Ovary (tissue), 9 donors: ENCODE results near the gene RPSA. TPM values are rescaled to one million over a fixed set of nuclear protein-coding genes. Genes with fewer than 3 reads are reported as not detected.

Experiments
- DNase-seq, 5 donors: peaks; one replicate each; pipeline ENCODE4 v3.0.0-alpha.2; 2019 to 2020
- H3K27ac ChIP-seq, 2 donors: fragments of 200-600 bp; one replicate each; pipeline versions ENCODE4 v1.5.1 to v1.8.0; 2019 to 2022
- H3K27me3 ChIP-seq: fragments of 200-600 bp; one replicate; pipeline ENCODE4 v1.8.0; 2022
- H3K36me3 ChIP-seq: fragments of 200-600 bp; sonication (generic); one replicate; pipeline ENCODE4 v1.5.1; 2019
- H3K4me1 ChIP-seq: one replicate; pipeline ENCODE4 v1.8.1; 2013; ENCODE audit warnings: mild to moderate bottlenecking, moderate library complexity; ENCODE audit not compliant: insufficient read depth
- H3K4me3 ChIP-seq: fragments of 200-600 bp; sonication (generic); one replicate; pipeline ENCODE4 v1.5.1; 2017
- H3K9me3 ChIP-seq, 2 donors: fragments of 200-600 bp in 1 of 2; sonication (generic) in 1 of 2; one replicate each; pipeline versions ENCODE4 v1.5.1 to v1.8.1; 2013 to 2019; ENCODE audit warnings: mild to moderate bottlenecking in 1 of 2, moderate library complexity in 1 of 2
- EP300 ChIP-seq: sonication (generic); formaldehyde crosslinking; IDR thresholded peaks from one replicate; pipeline ENCODE4 v1.6.1; 2017; ENCODE audit warnings: antibody characterized with exemption
- POLR2A ChIP-seq: fragments of 450-650 bp; IDR thresholded peaks from one replicate; pipeline ENCODE4 v1.6.1; 2017; ENCODE audit warnings: antibody characterized with exemption, mild to moderate bottlenecking, moderate library complexity
- WGBS, 3 donors: extraction: QIAGEN DNeasy Blood & Tissue Kit in 1 of 3; methylation state at CpG; one replicate each; pipeline versions ENCODE4 v1.1.5 to v1.1.7; 2013 to 2017; 5-methylcytosine and 5-hydroxymethylcytosine counted together
- intact Hi-C, 4 donors: fragments of 100-400 bp; cut with DNase I; formaldehyde crosslinking; loops; one replicate each; pipeline versions ENCODE4 v1.11.0 to v1.15.1; 2022 to 2023
- polyA plus RNA-seq, 2 donors: library from polyadenylated mRNA; stranded (reverse); fragments of 200-250 nt in 1 of 2; fragments of 350-450 nt in 1 of 2; fragmentation: Illumina TruSeq in 1 of 2; extraction: RNeasy Lipid Tissue Mini Kit (QIAGEN cat#74804) in 1 of 2; gene quantifications; one replicate each; pipeline ENCODE4 v1.2.3, GENCODE V29; 2013 to 2014
- total RNA-seq, 7 donors: library from RNA; depleted of rRNA in 2 of 7; stranded (reverse); fragments of >200 nt in 2 of 7; fragmentation: NEBNext Ultra II Directional in 3 of 7; extraction: Animal tissue kit (Norgen Biotek cat#: 25700) in 3 of 7; gene quantifications; one replicate each; pipeline versions ENCODE4 v1.1.0 to v1.2.4, GENCODE V29; 2016 to 2023
- TF ChIP-seq, protein P1 (sequence below), 3 donors: fragments of 450-650 bp in 2 of 3; fragments of 200-600 bp in 1 of 3; IDR thresholded peaks; one replicate each; pipeline versions ENCODE4 v1.5.1 to v1.8.0; 2016 to 2022; ENCODE audit warnings: antibody characterized with exemption in 3 of 3, mild to moderate bottlenecking in 1 of 3
- donor health status: DM: no; HTN: no; CAD: no; lungs with moderate emphysema.
- donor health status: DM: no; HTN: no; CAD: no.
- donor health status: Bipolar disorder and iron deficiency.
- donor health status: DM: yes; HTN: yes; CAD: no.
- donor health status: DM: no; HTN: no; CAD: no.
- donor health status: DM: yes; HTN: yes; CAD: no.

RPSA gene
- total and polyA plus RNA-seq, 9 donors: 1,337 to 2,779 (median 1,695) TPM

DNA sequence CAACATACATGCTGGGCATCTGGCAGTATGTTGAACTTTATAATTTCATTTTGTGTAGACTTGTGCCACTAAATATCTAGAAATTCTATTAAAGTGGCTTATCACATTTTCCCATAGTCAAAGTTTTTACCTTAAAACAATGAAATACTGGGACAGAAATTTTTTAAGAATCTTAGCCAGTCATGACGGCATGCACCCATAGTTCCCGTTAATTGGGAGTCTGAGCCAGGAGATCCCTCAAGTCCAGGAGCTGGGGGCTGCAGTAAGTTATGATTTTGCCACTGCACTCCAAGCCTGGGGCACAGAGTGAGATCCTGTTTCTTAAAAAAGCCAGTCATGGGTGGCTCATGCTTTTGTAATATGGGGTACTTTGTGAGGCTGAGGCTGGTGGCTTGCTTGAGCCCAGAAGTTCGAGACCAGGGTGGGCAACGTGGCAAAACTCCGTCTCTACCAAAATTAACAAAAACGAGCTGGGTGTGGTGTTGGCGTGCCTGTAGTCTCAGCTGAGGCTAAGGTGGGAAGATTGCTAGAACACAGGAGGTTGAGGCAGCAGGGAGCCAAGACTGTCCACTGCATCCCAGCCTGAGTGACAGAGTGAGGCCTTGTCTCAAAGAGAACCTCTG is 3.1 kb downstream of the RPSA start:
- H3K27ac ChIP-seq: no peak overlapping the region

DNA sequence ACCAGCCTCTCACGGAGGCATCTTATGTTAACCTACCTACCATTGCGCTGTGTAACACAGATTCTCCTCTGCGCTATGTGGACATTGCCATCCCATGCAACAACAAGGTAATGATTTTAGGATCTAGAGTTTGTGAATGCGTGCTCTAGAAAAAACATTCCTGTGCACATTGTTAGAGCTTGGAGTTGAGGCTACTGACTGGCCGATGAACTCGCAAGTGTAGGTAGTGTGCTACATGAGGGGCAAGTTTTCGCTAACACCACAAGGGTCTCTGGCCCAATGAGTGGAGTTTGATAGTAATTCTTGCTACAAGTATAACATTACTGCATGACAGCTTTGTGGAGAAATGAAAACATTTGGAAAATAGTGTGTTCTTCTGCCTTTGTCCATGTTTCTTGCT is 4.4 kb downstream of the RPSA start:
- Histone ChIP-seq H3K4me1 (peaks cover 2% of the 10 kb centered on the region), H3K4me3 (no peak overlapping the region), H3K27ac (no peak overlapping the region), H3K27me3 (no peaks in the 10 kb centered on the region), H3K9me3 (no peaks in the 10 kb centered on the region), H3K36me3 (no peaks in the 10 kb centered on the region)
- intact Hi-C loops: loop anchor here in 1 of 4 donors (10.0 kb wide), 1 partner anchor 84 kb away; no protein-coding TSS in a partner anchor
- no peak for TF ChIP-seq POLR2A
- no peak for TF ChIP-seq EP300
- TF ChIP-seq, protein P1, sequence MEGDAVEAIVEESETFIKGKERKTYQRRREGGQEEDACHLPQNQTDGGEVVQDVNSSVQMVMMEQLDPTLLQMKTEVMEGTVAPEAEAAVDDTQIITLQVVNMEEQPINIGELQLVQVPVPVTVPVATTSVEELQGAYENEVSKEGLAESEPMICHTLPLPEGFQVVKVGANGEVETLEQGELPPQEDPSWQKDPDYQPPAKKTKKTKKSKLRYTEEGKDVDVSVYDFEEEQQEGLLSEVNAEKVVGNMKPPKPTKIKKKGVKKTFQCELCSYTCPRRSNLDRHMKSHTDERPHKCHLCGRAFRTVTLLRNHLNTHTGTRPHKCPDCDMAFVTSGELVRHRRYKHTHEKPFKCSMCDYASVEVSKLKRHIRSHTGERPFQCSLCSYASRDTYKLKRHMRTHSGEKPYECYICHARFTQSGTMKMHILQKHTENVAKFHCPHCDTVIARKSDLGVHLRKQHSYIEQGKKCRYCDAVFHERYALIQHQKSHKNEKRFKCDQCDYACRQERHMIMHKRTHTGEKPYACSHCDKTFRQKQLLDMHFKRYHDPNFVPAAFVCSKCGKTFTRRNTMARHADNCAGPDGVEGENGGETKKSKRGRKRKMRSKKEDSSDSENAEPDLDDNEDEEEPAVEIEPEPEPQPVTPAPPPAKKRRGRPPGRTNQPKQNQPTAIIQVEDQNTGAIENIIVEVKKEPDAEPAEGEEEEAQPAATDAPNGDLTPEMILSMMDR (IDR thresholded peaks at IDR 0.05): no peak
- DNase-seq: no peak
- WGBS, 3 donors: 89 to 95% (median 92%) methylated on average over 6 to 7 of the region's 7 CpGs

More for the DNA sequence above, 3.1 kb downstream of the RPSA start:
- H3K4me3 ChIP-seq: no peak overlapping the region
- no peaks in the 10 kb centered on the region for H3K9me3 ChIP-seq
- 54 to 67% (median 64%) methylated on average over 7 of the region's 7 CpGs for WGBS, 3 donors
- TF ChIP-seq EP300 (no peak), POLR2A (no peak)
- TF ChIP-seq, protein P1 (IDR thresholded peaks at IDR 0.05): no peak
- DNase-seq: no peak
- no peaks in the 10 kb centered on the region for H3K36me3 ChIP-seq
- intact Hi-C loops: loop anchor here in 1 of 4 donors (10.0 kb wide), 1 partner anchor 85 kb away; no protein-coding TSS in a partner anchor
- peaks cover 2% of the 10 kb centered on the region for H3K4me1 ChIP-seq
- H3K27me3 ChIP-seq: no peaks in the 10 kb centered on the region

- intact Hi-C loops: loop anchor here in 1 of 4 donors (10.0 kb wide), 1 partner anchor 82 kb away; no protein-coding TSS in a partner anchor
- no peaks in the 10 kb centered on the region for H3K9me3 ChIP-seq
- H3K36me3 ChIP-seq: no peaks in the 10 kb centered on the region
- no peak for TF ChIP-seq EP300
- no peak for TF ChIP-seq POLR2A
- TF ChIP-seq, protein P1 (IDR thresholded peaks at IDR 0.05): no peak
- H3K4me3 ChIP-seq: no peak overlapping the region
- 79 to 85% (median 84%) methylated on average over 9 of the region's 9 CpGs for WGBS, 3 donors
- DNase-seq: no peak
- H3K27ac ChIP-seq: no peak overlapping the region
- peaks cover 2% of the 10 kb centered on the region for H3K4me1 ChIP-seq
- H3K27me3 ChIP-seq: no peaks in the 10 kb centered on the region
Observed at GRCh38 chr3:39412668-39413260, 6.2 kb downstream of the RPSA start.

DNA sequence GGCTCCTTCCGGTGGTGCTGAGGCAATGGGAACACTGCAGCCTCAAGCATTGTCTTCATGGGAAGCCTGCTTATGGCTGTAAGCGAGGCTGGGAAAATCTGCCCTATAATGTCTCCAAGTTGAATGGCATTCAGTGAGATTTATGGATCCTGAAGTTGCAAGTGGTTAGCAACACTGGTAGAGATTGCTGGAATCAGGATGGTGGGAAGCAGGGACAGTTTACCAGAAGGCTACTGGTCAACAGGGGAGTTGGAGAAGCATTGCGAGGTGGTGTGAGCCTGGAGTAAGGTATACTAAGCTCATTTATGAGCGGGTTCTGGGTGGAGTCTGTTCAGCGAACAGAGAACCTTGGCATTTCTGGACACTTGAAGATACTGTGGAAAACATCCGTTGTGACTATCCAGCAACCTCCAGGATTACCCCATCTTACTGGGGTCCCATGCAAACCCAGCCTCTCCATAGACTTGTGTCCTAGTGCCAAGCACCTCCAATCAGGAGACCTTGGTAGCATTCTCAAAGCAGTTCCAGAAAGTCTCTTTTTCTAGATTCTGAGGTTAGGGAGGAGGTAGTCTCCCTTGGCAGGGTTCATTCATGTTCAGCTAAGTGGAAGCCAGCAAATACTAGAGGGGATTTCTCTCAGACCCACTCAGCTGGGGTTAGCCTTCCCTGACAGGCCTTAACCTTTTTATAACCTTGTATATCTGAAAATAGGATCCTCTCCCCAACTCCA is 7.3 kb downstream of the RPSA start:
- Histone ChIP-seq H3K9me3 (no peaks in the 10 kb centered on the region), H3K4me1 (no peaks in the 10 kb centered on the region), H3K27ac (no peak overlapping the region), H3K36me3 (no peaks in the 10 kb centered on the region), H3K4me3 (no peak overlapping the region), H3K27me3 (no peaks in the 10 kb centered on the region)
- 55 to 70% (median 67%) methylated on average over 6 of the region's 6 CpGs for WGBS, 3 donors
- intact Hi-C loops: loop anchor here in 1 of 4 donors (10.0 kb wide), 1 partner anchor 81 kb away; no protein-coding TSS in a partner anchor
- TF ChIP-seq, protein P1 (IDR thresholded peaks at IDR 0.05): no peak
- no peak for TF ChIP-seq POLR2A
- no peak for TF ChIP-seq EP300
- DNase-seq: no peak
